NCI-H2107 (cell line): ENCODE data around the gene PLGRKT.

ENCODE experiments used
- DNase-seq: peaks from one replicate; lab custom pipeline; 2025; lab: John Stamatoyannopoulos, UW

The PLGRKT gene

DNA sequence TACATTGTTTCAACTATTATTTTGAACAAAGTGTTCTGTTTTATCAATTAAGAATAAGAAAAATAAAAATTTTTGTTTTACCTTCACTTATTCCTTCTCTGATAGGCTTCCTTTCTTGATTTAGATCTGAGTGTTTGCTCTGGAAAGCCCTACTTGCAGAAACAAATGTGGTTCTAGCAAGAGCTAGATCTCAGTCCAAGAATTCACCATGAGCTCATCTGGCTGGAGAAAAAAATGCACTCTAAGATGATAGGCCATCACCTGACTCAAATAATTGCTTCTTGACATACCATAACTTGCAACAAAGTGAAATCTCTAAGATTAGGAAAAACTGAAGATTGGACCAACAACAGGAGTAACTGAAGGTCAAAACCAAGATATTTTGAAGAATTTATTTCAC is 126.9 kb downstream of the PLGRKT start:
- no peak for DNase-seq
